Fibroblast of pulmonary artery (primary cell): ENCODE results near the gene DYNLT2.

Experiments
- DNase-seq: peaks from one replicate; pipeline ENCODE4 v3.0.0-alpha.2; 2010; ENCODE audit warnings: low read depth
- H3K4me3 ChIP-seq: replicated peaks from 2 replicates; pipeline ENCODE4 v1.5.1; 2011; ENCODE audit warnings: low read depth, mild to moderate bottlenecking, control low read depth, low read length, moderate library complexity
- CTCF ChIP-seq: IDR thresholded peaks from 2 replicates; pipeline ENCODE4 v1.5.1; 2011; ENCODE audit warnings: mild to moderate bottlenecking, control low read depth, low read length, inconsistent platforms; ENCODE audit errors: missing control alignments

DYNLT2 gene

GRCh38 chr6:169782966-169783365 is 31.6 kb upstream of the DYNLT2 start:
- no peak overlapping the region for H3K4me3 ChIP-seq
- DNase-seq, result no peak
- TF ChIP-seq CTCF, result no peak

- H3K4me3 ChIP-seq, result no peak overlapping the region
- DNase-seq, result peak; percentile 28
- no peak for TF ChIP-seq CTCF
Measured at GRCh38 chr6:169780571-169781091, 29.3 kb upstream of the DYNLT2 start.

- TF ChIP-seq CTCF, result no peak
- no peak for DNase-seq
- no peak overlapping the region for H3K4me3 ChIP-seq
Measured at GRCh38 chr6:169779896-169780295, 28.5 kb upstream of the DYNLT2 start.

- no peak for DNase-seq
- no peak for TF ChIP-seq CTCF
- H3K4me3 ChIP-seq, result no peak overlapping the region
Measured at GRCh38 chr6:169779092-169779815, 27.9 kb upstream of the DYNLT2 start.

- H3K4me3 ChIP-seq, result no peak overlapping the region
- no peak for DNase-seq
- TF ChIP-seq CTCF, result no peak
Measured at GRCh38 chr6:169778646-169779045, 27.3 kb upstream of the DYNLT2 start.

- no peak for TF ChIP-seq CTCF
- no peak for DNase-seq
- no peak overlapping the region for H3K4me3 ChIP-seq
Measured at GRCh38 chr6:169777896-169778295, 26.5 kb upstream of the DYNLT2 start.

- H3K4me3 ChIP-seq, result no peak overlapping the region
- no peak for DNase-seq
- TF ChIP-seq CTCF, result no peak
Measured at GRCh38 chr6:169776379-169776778, 25.0 kb upstream of the DYNLT2 start.
